RWPE2 (cell line): ENCODE data around the gene JAK3.

Experiments
- ATAC-seq: fragments of 200-7000 bp; cut with Tn5 transposase; 3 replicates; pipeline ENCODE4 v1.9.1; 2021; ENCODE audit warnings: low read depth
- DNase-seq: peaks from one replicate; pipeline ENCODE4 v3.0.0-alpha.2; 2020; ENCODE audit warnings: low spot score
- H3K27ac ChIP-seq: fragments of 450-650 bp; 2 replicates; pipeline ENCODE4 v1.5.1; 2017; ENCODE audit warnings: mild to moderate bottlenecking; ENCODE audit not compliant: poor library complexity, severe bottlenecking
- H3K27me3 ChIP-seq: fragments of 250-450 bp; sonication (Bioruptor Pico); 2 replicates; pipeline ENCODE4 v1.5.1; 2021; ENCODE audit warnings: mild to moderate bottlenecking, moderate library complexity; ENCODE audit not compliant: insufficient read depth, poor library complexity, severe bottlenecking
- H3K36me3 ChIP-seq: fragments of 250-450 bp; sonication (Bioruptor Pico); 2 replicates; pipeline ENCODE4 v1.5.1; 2020; ENCODE audit warnings: low read depth, mild to moderate bottlenecking, moderate library complexity
- H3K4me1 ChIP-seq: fragments of 250-450 bp; sonication (Bioruptor Pico); 2 replicates; pipeline ENCODE4 v1.5.1; 2021; ENCODE audit warnings: mild to moderate bottlenecking, moderate library complexity; ENCODE audit not compliant: insufficient read depth, poor library complexity, severe bottlenecking
- H3K4me3 ChIP-seq: fragments of 250-450 bp; sonication (Bioruptor Pico); 2 replicates; pipeline ENCODE4 v1.5.1; 2021; ENCODE audit warnings: mild to moderate bottlenecking, moderate library complexity; ENCODE audit not compliant: severe bottlenecking
- H3K9me3 ChIP-seq: fragments of 250-450 bp; sonication (Bioruptor Pico); 2 replicates; pipeline ENCODE4 v1.5.1; 2021; ENCODE audit warnings: mild to moderate bottlenecking, moderate library complexity; ENCODE audit not compliant: severe bottlenecking
- TF ChIP-seq, protein P1 (sequence below): fragments of 450-650 bp; IDR thresholded peaks from one replicate; pipeline ENCODE4 v1.5.1; 2017; ENCODE audit warnings: mild to moderate bottlenecking, moderate library complexity; ENCODE audit not compliant: poor library complexity, severe bottlenecking

Gene JAK3

DNA sequence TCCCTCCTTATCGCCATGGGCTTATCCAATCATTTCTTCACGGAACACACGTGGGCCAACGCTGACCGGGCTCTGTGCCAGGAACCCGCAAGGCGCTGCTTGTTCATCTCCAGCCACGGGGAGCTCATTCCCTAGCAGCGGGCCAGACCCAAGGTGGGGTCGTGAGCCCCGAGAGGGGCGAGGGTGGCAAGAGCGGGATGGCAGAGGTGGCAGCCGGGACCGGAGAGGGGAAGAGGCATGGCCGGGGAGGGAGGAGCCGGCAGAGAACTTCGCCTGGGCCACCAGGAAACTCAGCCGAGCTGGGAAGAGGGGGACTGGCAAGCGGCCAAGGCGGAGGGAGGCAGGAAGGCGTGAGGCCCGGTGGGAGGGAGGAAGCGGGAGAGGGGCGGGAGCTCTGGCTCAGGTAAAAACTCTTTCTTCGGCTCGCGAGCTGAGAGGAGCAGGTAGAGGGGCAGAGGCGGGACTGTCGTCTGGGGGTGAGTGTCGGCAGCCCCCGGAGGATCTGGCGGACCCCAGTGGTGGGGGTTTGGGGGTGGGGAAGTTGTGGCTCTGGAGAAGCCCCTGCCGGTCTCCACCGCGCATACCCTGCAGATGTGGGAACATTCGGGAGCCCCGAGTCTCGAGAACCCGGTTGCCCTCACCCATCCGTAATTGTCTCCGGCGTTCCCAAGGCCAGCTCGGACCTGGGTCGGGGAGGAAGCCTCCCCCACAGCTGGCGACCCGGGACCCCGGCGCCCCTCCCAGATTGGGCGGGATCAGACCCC, 52.9 kb downstream of the JAK3 start, which contains the start of gene B3GNT3:
Gene B3GNT3, plus strand, starts transcription at position 408 of the 764 bp plus-strand sequence. CDS start 12,670 bp downstream, outside the sequence.
- Histone ChIP-seq H3K27me3 (no peaks in the 10 kb centered on the region), H3K4me1 (peaks cover 33% of the 10 kb centered on the region), H3K36me3 (no peaks in the 10 kb centered on the region), H3K4me3 (peak within 1 kb of the TSS; percentile 58), H3K27ac (peak within 1 kb of the TSS; percentile 85), H3K9me3 (no peaks in the 10 kb centered on the region)
- TF ChIP-seq, protein P1, sequence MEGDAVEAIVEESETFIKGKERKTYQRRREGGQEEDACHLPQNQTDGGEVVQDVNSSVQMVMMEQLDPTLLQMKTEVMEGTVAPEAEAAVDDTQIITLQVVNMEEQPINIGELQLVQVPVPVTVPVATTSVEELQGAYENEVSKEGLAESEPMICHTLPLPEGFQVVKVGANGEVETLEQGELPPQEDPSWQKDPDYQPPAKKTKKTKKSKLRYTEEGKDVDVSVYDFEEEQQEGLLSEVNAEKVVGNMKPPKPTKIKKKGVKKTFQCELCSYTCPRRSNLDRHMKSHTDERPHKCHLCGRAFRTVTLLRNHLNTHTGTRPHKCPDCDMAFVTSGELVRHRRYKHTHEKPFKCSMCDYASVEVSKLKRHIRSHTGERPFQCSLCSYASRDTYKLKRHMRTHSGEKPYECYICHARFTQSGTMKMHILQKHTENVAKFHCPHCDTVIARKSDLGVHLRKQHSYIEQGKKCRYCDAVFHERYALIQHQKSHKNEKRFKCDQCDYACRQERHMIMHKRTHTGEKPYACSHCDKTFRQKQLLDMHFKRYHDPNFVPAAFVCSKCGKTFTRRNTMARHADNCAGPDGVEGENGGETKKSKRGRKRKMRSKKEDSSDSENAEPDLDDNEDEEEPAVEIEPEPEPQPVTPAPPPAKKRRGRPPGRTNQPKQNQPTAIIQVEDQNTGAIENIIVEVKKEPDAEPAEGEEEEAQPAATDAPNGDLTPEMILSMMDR = no peak
- ATAC-seq (peak; percentile 58), DNase-seq (peak; percentile 88)

DNA sequence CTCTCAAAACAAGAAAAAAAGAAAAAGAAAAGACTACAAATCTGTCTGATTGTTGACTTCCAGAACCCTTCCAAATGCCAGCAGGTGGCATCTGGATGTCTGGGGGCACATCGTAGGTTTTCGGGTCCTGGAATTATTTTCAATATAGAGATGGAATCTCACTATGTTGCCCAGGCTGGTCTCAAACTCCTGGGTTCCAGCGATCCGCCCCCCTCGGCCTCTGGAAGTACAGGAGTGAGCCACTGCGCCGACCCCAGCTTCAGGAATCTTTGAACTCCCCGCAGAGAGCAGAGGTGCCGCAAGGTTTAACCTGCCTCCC, 53.4 kb downstream of the JAK3 start:
- Histone ChIP-seq H3K4me3 (peak overlapping the region; percentile 58), H3K27ac (peak overlapping the region; percentile 85)
- ATAC-seq = no peak

DNA sequence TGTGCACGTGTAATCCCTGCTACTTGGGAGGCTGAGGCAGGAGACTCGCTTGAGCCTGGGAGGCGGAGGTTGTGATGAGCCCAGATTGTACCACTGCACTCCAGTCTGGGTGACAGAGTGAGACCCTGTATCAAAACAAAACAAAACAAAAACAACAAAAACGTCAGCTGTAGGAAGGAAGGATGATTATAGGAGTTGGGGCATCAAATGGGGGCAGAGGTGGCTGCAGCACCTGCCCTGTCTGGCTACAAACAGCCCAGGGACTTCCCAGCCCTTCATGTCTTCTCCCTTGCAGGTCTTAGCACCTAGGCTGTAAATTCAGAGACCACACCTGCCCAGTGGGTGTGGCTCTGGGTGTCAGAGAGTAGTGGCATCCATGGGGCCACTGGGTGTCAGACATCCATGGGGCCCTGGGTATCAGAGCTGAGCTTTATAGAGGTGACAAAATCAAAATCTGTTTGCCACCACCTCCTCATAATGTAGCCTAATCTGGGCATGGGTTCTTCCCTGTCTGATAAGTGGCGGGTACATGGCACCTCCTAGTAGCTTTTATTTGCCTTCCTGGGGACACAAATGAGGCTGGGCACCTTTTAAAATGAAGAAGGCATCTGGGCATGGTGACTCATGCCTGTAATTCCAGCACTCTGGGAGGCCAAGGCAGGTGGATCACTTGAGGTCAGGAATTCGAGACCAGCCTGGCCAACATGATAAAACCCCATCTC, 57.6 kb downstream of the JAK3 start:
- H3K9me3 ChIP-seq = no peaks in the 10 kb centered on the region
- ATAC-seq (no peak), DNase-seq (no peak)
- TF ChIP-seq, protein P1 = no peak
- peaks cover 9% of the 10 kb centered on the region for H3K4me1 ChIP-seq
- H3K27me3 ChIP-seq = no peaks in the 10 kb centered on the region
- no peak overlapping the region for H3K4me3 ChIP-seq
- H3K36me3 ChIP-seq = no peaks in the 10 kb centered on the region
- H3K27ac ChIP-seq = no peak overlapping the region

More for the DNA sequence above, 53.4 kb downstream of the JAK3 start:
- Histone ChIP-seq H3K36me3 (no peaks in the 10 kb centered on the region), H3K27me3 (no peaks in the 10 kb centered on the region), H3K4me1 (peaks cover 33% of the 10 kb centered on the region), H3K9me3 (no peaks in the 10 kb centered on the region)
- no peak for DNase-seq
- TF ChIP-seq, protein P1 = peak; percentile 7

- no peaks in the 10 kb centered on the region for H3K27me3 ChIP-seq
- DNase-seq (no peak), ATAC-seq (no peak)
- no peak overlapping the region for H3K27ac ChIP-seq
- no peak overlapping the region for H3K4me3 ChIP-seq
- peaks cover 6% of the 10 kb centered on the region for H3K4me1 ChIP-seq
- H3K36me3 ChIP-seq = no peaks in the 10 kb centered on the region
- TF ChIP-seq, protein P1 = no peak
- no peaks in the 10 kb centered on the region for H3K9me3 ChIP-seq
Measured at GRCh38 chr19:17788632-17789031, 59.1 kb downstream of the JAK3 start.
